Measurements from ENCODE around the gene VOPP1. TPM values are rescaled to one million over a fixed set of nuclear protein-coding genes. Genes with fewer than 3 reads are reported as not detected.

The VOPP1 gene
- total and polyA plus RNA-seq, 2 donors (not counting 3 experiments of a cell fraction or from before 2014, with no cell fraction given): 85.6 to 154 TPM

GRCh38 chr7:55539380-55539779, 32.9 kb downstream of the VOPP1 start:
- no peaks in the 10 kb centered on the region for H3K9me3 ChIP-seq (replicated peaks; ENCODE audit: control insufficient read depth, insufficient read depth, low read length)
- dilution Hi-C loops (cut with MboI; ENCODE audit: extremely low pct_ligation_motif_present, low sequenced_read_pairs): no loop called here
- no peak overlapping the region for H3K4me3 ChIP-seq (replicated peaks in 1 of 3; ENCODE audit: insufficient read depth in 1 of 3, low read depth in 1 of 3, low read length in 3 of 3)
- no peaks in the 10 kb centered on the region for H3K36me3 ChIP-seq (ENCODE audit: control insufficient read depth in 2 of 2, extremely low read depth in 1 of 2, insufficient read depth in 2 of 2, low read length in 2 of 2)
- peaks cover 17% of the 10 kb centered on the region for H4K20me1 ChIP-seq (replicated peaks; ENCODE audit: control insufficient read depth, extremely low read depth, insufficient read depth, low read length)
- H3K27me3 ChIP-seq (ENCODE audit: control insufficient read depth in 2 of 2, insufficient read depth in 2 of 2, low read length in 2 of 2): no peaks in the 10 kb centered on the region
- H3K4me1 ChIP-seq (ENCODE audit: control insufficient read depth, extremely low read depth, insufficient read depth, low read length): peaks cover 10% of the 10 kb centered on the region
- ChIA-PET CTCF (interaction anchor here (0.6 to 0.9 kb wide), 2 partner anchors 11 to 13 kb away, joined by 3 to 5 read pairs; no protein-coding TSS in a partner anchor), POLR2A (no interaction called here)
- no peak for FAIRE-seq
- no peak overlapping the region for H3K27ac ChIP-seq (ENCODE audit: insufficient read depth, low read depth, low read length)
- no TSS peak for BruUV-seq (replicated peaks)
- H3K9ac ChIP-seq (replicated peaks; ENCODE audit: extremely low read depth, insufficient read depth, low read length): no peak overlapping the region
- peaks cover 93% of the 10 kb centered on the region for H3K79me2 ChIP-seq (ENCODE audit: control insufficient read depth, insufficient read depth, low read length)
- intact Hi-C loops (cut with micrococcal nuclease): no loop called here
- no peak for DNase-seq (ENCODE audit: low read depth, low spot score)
- no peak overlapping the region for H3K4me2 ChIP-seq (ENCODE audit: insufficient read depth, low read length)
- H3K9me1 ChIP-seq (replicated peaks; ENCODE audit: control insufficient read depth, extremely low read depth, insufficient read depth, low read length): no peaks in the 10 kb centered on the region
- TF ChIP-seq JUN (IDR thresholded peaks at IDR 0.05; ENCODE audit: borderline replicate concordance, insufficient read depth, insufficient read length, low read depth) (no peak), CTCF (IDR thresholded peaks at IDR 0.05; ENCODE audit: extremely low read depth in 1 of 2, insufficient read depth in 1 of 2, low read depth in 1 of 2, low read length in 2 of 2) (no peak), FOS (IDR thresholded peaks at IDR 0.05; ENCODE audit: borderline replicate concordance, insufficient read depth, low read length) (no peak), EZH2 (IDR thresholded peaks at IDR 0.05; ENCODE audit: borderline replicate concordance, low read depth, low read length, severe bottlenecking) (no peak), POLR2AphosphoS5 (IDR thresholded peaks at IDR 0.05; ENCODE audit: insufficient read depth, low read depth, low read length) (no peak), POLR2A (IDR thresholded peaks at IDR 0.05; ENCODE audit: low read depth, low read length) (no peak), MYC (IDR thresholded peaks at IDR 0.05; ENCODE audit: low read depth, low read length) (no peak), GATA2 (IDR thresholded peaks at IDR 0.05; ENCODE audit: insufficient read depth, insufficient read length, low read depth, low read length) (no peak), MAX (IDR thresholded peaks at IDR 0.05; ENCODE audit: insufficient read depth, insufficient read length) (no peak)
- no peak overlapping the region for H2AFZ ChIP-seq (ENCODE audit: low read depth, low read length)
